Neural cell (in vitro differentiated cells): ENCODE data around the gene PLPPR5. TPM values are rescaled to one million over a fixed set of nuclear protein-coding genes. Genes with fewer than 3 reads are reported as not detected.
A peak's percentile ranks its signal among the peaks of the same experiment; 100 is the strongest.

Source experiments
- H2AFZ ChIP-seq: fragments of 200-600, 300-800 bp; sonication (generic), shearing (Covaris generic); 2 replicates; pipeline ENCODE4 v1.6.0; 2014; ENCODE audit warnings: low read depth, mild to moderate bottlenecking, antibody characterized with exemption, low read length, moderate library complexity
- H3F3A ChIP-seq: fragments of 200-600 bp; shearing (Covaris generic); 2 replicates; pipeline ENCODE4 v1.6.1; 2016; ENCODE audit warnings: mild to moderate bottlenecking, moderate library complexity, mixed read lengths, antibody characterized with exemption, low read length; ENCODE audit not compliant: insufficient read depth, poor library complexity, severe bottlenecking
- H3K27ac ChIP-seq: fragments of 200-600, 300-800 bp; sonication (generic), shearing (Covaris generic); 2 replicates; pipeline ENCODE4 v1.5.1; 2014; ENCODE audit warnings: mild to moderate bottlenecking, low read length, moderate library complexity
- H3K27me3 ChIP-seq: fragments of 300-800, 200-600 bp; sonication (generic), shearing (Covaris generic); 2 replicates; pipeline ENCODE4 v1.6.0; 2014; ENCODE audit warnings: mild to moderate bottlenecking, low read depth, low read length, moderate library complexity; ENCODE audit not compliant: insufficient read depth
- H3K36me3 ChIP-seq: fragments of 300-800, 200-600 bp; sonication (generic), shearing (Covaris generic); 2 replicates; pipeline ENCODE4 v1.5.1; 2014; ENCODE audit warnings: mild to moderate bottlenecking, antibody characterized with exemption, low read length, moderate library complexity; ENCODE audit not compliant: insufficient read depth
- H3K4me2 ChIP-seq: fragments of 300-800, 200-600 bp; sonication (generic), shearing (Covaris generic); 2 replicates; pipeline ENCODE4 v1.6.0; 2014; ENCODE audit warnings: mild to moderate bottlenecking, low read length
- H3K4me3 ChIP-seq: fragments of 300-800, 200-600 bp; sonication (generic), shearing (Covaris generic); 2 replicates; pipeline ENCODE4 v1.5.1; 2014; ENCODE audit warnings: mild to moderate bottlenecking, low read length, moderate library complexity
- H3K79me2 ChIP-seq: fragments of 200-600 bp; shearing (Covaris generic); replicated peaks from 2 replicates; pipeline ENCODE4 v1.6.0; 2014; ENCODE audit warnings: mild to moderate bottlenecking, low read length, moderate library complexity; ENCODE audit not compliant: insufficient read depth
- H3K9ac ChIP-seq: fragments of 300-800, 200-600 bp; sonication (generic), shearing (Covaris generic); 2 replicates; pipeline ENCODE4 v1.6.1; 2016; ENCODE audit warnings: mild to moderate bottlenecking, low read length, mixed read lengths
- H3K9me2 ChIP-seq: fragments of 200-600 bp; shearing (Covaris generic); 2 replicates; pipeline ENCODE4 v1.6.1; 2016; ENCODE audit warnings: mild to moderate bottlenecking, low read length, mixed read lengths; ENCODE audit not compliant: insufficient read depth
- H3K9me3 ChIP-seq: fragments of 200-600, 300-800 bp; sonication (generic), shearing (Covaris generic); 2 replicates; pipeline ENCODE4 v1.6.1; 2016; ENCODE audit warnings: mild to moderate bottlenecking, mixed run types, low read length, moderate library complexity, mixed read lengths
- H4K20me1 ChIP-seq: fragments of 200-600 bp; shearing (Covaris generic); 2 replicates; pipeline ENCODE4 v1.6.1; 2016; ENCODE audit warnings: mild to moderate bottlenecking, mixed run types; ENCODE audit not compliant: insufficient read depth
- EP300 ChIP-seq: fragments of 450-650 bp; conservative IDR thresholded peaks from 2 replicates; pipeline ENCODE4 v1.6.1; 2014; ENCODE audit warnings: antibody characterized with exemption, mild to moderate bottlenecking, moderate library complexity; ENCODE audit not compliant: poor library complexity, severe bottlenecking
- EZH2 ChIP-seq: fragments of 200-600, 300-800 bp; shearing (Covaris generic), sonication (generic); IDR thresholded peaks from 2 replicates; pipeline ENCODE4 v1.6.1; 2014; ENCODE audit warnings: antibody characterized with exemption, low read length, borderline replicate concordance, mild to moderate bottlenecking; ENCODE audit not compliant: insufficient read depth, poor library complexity, severe bottlenecking
- MXI1 ChIP-seq: fragments of 450-650 bp; conservative IDR thresholded peaks from 2 replicates; pipeline ENCODE4 v1.6.1; 2014; ENCODE audit warnings: antibody characterized with exemption, mild to moderate bottlenecking; ENCODE audit not compliant: poor library complexity, severe bottlenecking
- POLR2AphosphoS5 ChIP-seq: IDR thresholded peaks from 2 replicates; pipeline ENCODE4 v1.6.1; 2012
- RAD21 ChIP-seq: fragments of 450-650 bp; conservative IDR thresholded peaks from 2 replicates; pipeline ENCODE4 v1.6.1; 2014; ENCODE audit warnings: antibody characterized with exemption, mild to moderate bottlenecking, moderate library complexity
- REST ChIP-seq: IDR thresholded peaks from 2 replicates; pipeline ENCODE4 v1.6.1; 2012; ENCODE audit warnings: borderline replicate concordance
- SMC3 ChIP-seq: fragments of 450-650 bp; conservative IDR thresholded peaks from 2 replicates; pipeline ENCODE4 v1.6.1; 2014; ENCODE audit warnings: antibody characterized with exemption, mild to moderate bottlenecking, moderate library complexity; ENCODE audit not compliant: poor library complexity
- TAF1 ChIP-seq: IDR thresholded peaks from 2 replicates; pipeline ENCODE4 v1.6.1; 2012; ENCODE audit warnings: low read depth
- polyA plus RNA-seq: library from polyadenylated mRNA; depleted of rRNA; stranded (reverse); fragments of >200 nt; gene quantifications from 2 replicates; pipeline ENCODE4 v1.2.3, GENCODE V29; 2014
- TF ChIP-seq, protein P1 (sequence below): fragments of 450-650 bp; IDR thresholded peaks from 2 replicates; pipeline ENCODE4 v1.5.1; 2014; ENCODE audit warnings: antibody characterized with exemption, mild to moderate bottlenecking, moderate library complexity; ENCODE audit not compliant: poor library complexity, severe bottlenecking

Gene PLPPR5
- polyA plus RNA-seq, 1 donor from 2014 or later, result 21.9 TPM

GRCh38 chr1:98893371-98893770 lies 111.3 kb downstream of the PLPPR5 start:
- Histone ChIP-seq H3F3A (no peaks in the 10 kb centered on the region), H2AFZ (no peak overlapping the region), H3K9me3 (no peaks in the 10 kb centered on the region), H3K9me2 (no peaks in the 10 kb centered on the region), H3K27ac (no peak overlapping the region), H3K9ac (no peak overlapping the region), H3K79me2 (no peaks in the 10 kb centered on the region), H3K36me3 (no peaks in the 10 kb centered on the region), H4K20me1 (no peaks in the 10 kb centered on the region), H3K4me3 (no peak overlapping the region), H3K27me3 (no peaks in the 10 kb centered on the region), H3K4me2 (no peak overlapping the region)
- TF ChIP-seq EZH2 (no peak), REST (no peak), RAD21 (no peak), TAF1 (no peak), POLR2AphosphoS5 (no peak), SMC3 (no peak), MXI1 (no peak), EP300 (no peak)
- TF ChIP-seq, protein P1, sequence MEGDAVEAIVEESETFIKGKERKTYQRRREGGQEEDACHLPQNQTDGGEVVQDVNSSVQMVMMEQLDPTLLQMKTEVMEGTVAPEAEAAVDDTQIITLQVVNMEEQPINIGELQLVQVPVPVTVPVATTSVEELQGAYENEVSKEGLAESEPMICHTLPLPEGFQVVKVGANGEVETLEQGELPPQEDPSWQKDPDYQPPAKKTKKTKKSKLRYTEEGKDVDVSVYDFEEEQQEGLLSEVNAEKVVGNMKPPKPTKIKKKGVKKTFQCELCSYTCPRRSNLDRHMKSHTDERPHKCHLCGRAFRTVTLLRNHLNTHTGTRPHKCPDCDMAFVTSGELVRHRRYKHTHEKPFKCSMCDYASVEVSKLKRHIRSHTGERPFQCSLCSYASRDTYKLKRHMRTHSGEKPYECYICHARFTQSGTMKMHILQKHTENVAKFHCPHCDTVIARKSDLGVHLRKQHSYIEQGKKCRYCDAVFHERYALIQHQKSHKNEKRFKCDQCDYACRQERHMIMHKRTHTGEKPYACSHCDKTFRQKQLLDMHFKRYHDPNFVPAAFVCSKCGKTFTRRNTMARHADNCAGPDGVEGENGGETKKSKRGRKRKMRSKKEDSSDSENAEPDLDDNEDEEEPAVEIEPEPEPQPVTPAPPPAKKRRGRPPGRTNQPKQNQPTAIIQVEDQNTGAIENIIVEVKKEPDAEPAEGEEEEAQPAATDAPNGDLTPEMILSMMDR, result no peak

- Histone ChIP-seq H3F3A (no peaks in the 10 kb centered on the region), H2AFZ (no peak overlapping the region), H3K36me3 (no peaks in the 10 kb centered on the region), H3K27me3 (no peaks in the 10 kb centered on the region), H3K4me2 (no peak overlapping the region), H3K9me2 (no peaks in the 10 kb centered on the region), H3K27ac (no peak overlapping the region), H3K79me2 (no peaks in the 10 kb centered on the region), H3K9ac (no peak overlapping the region), H3K4me3 (no peak overlapping the region), H3K9me3 (no peaks in the 10 kb centered on the region), H4K20me1 (no peaks in the 10 kb centered on the region)
- TF ChIP-seq, protein P1, result no peak
- TF ChIP-seq POLR2AphosphoS5 (peak; percentile 47), EP300 (peak; percentile 44)
These were observed 115.8 kb downstream of the PLPPR5 start for GRCh38 chr1:98888869-98889268.
